ENCODE data around the gene ST6GALNAC6. TPM values are rescaled to one million over a fixed set of nuclear protein-coding genes. Genes with fewer than 3 reads are reported as not detected.

ST6GALNAC6 gene
- total and polyA plus RNA-seq, 2 donors (not counting 1 experiment from before 2014, with no cell fraction given), result 68.0 to 126 TPM

DNA sequence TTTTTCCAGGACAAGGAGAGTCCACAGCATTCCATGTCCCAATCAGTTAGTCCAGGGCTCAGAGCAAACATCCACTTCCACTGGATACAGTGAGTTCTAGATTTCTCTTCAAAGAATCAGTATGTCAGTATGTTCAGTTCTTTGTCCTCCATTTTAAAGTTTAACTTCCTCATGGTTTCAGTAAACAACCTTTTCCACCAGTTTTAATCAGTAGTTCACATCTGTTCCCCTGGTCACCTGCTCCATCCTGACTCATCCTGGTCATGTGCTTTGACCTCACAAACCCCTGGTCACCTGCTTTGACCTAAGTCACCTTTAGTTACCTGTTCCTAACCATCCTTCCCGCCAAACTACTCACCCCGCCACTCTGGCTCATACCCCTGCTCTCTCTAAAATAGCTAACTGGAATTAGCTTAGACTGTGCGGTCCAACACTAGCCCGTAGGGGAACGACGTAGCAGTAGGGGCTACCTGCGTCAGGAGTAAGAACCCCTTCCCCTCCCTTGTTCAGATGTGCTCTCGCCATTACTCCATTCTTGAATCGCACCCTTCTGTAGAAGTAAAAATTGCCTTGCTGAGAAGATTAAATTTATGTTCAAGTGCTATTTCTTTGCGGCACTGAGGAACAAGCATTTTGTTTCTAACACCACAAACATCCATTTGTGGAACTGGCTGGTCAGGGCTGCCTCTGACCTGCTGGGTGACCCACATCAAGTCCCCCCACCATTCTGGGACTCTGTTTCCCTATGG is 50.5 kb downstream of the ST6GALNAC6 start:
- no peaks in the 10 kb centered on the region for H4K20me1 ChIP-seq (ENCODE audit: control insufficient read depth, insufficient read depth, low read length, poor library complexity, severe bottlenecking)
- no peak overlapping the region for H3K27ac Mint-ChIP-seq
- TF ChIP-seq, protein P1, sequence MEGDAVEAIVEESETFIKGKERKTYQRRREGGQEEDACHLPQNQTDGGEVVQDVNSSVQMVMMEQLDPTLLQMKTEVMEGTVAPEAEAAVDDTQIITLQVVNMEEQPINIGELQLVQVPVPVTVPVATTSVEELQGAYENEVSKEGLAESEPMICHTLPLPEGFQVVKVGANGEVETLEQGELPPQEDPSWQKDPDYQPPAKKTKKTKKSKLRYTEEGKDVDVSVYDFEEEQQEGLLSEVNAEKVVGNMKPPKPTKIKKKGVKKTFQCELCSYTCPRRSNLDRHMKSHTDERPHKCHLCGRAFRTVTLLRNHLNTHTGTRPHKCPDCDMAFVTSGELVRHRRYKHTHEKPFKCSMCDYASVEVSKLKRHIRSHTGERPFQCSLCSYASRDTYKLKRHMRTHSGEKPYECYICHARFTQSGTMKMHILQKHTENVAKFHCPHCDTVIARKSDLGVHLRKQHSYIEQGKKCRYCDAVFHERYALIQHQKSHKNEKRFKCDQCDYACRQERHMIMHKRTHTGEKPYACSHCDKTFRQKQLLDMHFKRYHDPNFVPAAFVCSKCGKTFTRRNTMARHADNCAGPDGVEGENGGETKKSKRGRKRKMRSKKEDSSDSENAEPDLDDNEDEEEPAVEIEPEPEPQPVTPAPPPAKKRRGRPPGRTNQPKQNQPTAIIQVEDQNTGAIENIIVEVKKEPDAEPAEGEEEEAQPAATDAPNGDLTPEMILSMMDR (IDR thresholded peaks at IDR 0.05), result no peak
- TF ChIP-seq EZH2 (IDR thresholded peaks at IDR 0.05; ENCODE audit: borderline replicate concordance, insufficient read depth, low read depth, low read length, poor library complexity, severe bottlenecking), result no peak
- peaks cover 12% of the 10 kb centered on the region for H3K79me2 ChIP-seq (ENCODE audit: control insufficient read depth, insufficient read depth, low read length)
- intact Hi-C loops (cut with micrococcal nuclease), result no loop called here
- ATAC-seq (ENCODE audit: low read depth) (no peak), DNase-seq (no peak)
- peaks cover 19% of the 10 kb centered on the region for H3K4me1 Mint-ChIP-seq
- H3K4me2 ChIP-seq (replicated peaks; ENCODE audit: low read depth, low read length, poor library complexity, severe bottlenecking), result no peak overlapping the region
- no peak overlapping the region for H3K9ac ChIP-seq (ENCODE audit: low read length)
- 100% methylated on average over 6 of the region's 10 CpGs for WGBS (ENCODE audit: insufficient coverage)
- peaks cover 14 to 19% of the 10 kb centered on the region in 2 donors for H3K4me1 ChIP-seq (ENCODE audit: control insufficient read depth in 2 of 2, insufficient read depth in 2 of 2, low read length in 2 of 2)
- H3K4me3 Mint-ChIP-seq, result no peak overlapping the region
- H3K27me3 Mint-ChIP-seq, result no peaks in the 10 kb centered on the region
- no peak overlapping the region for H2AFZ ChIP-seq (ENCODE audit: insufficient read depth, low read depth, low read length, poor library complexity, severe bottlenecking)
- no peak overlapping the region for H3K4me3 ChIP-seq (ENCODE audit: control extremely low read depth in 1 of 5, extremely low read depth in 1 of 5, insufficient read depth in 1 of 5, low read depth in 2 of 5, low read length in 4 of 5)
- no peaks in the 10 kb centered on the region for H3K27me3 ChIP-seq (replicated peaks in 1 of 4; ENCODE audit: control extremely low read depth in 1 of 4, control insufficient read depth in 3 of 4, insufficient read depth in 4 of 4, low read length in 3 of 4)
- ChIA-PET CTCF (no interaction called here), POLR2A (no interaction called here)
- no peak overlapping the region for H3K27ac ChIP-seq (ENCODE audit: low read length in 2 of 2)
- H3K36me3 ChIP-seq (replicated peaks in 1 of 2; ENCODE audit: control extremely low read depth in 1 of 2, control insufficient read depth in 1 of 2, extremely low read depth in 1 of 2, insufficient read depth in 2 of 2, low read length in 1 of 2), result no peaks in the 10 kb centered on the region
- peaks cover 10% of the 10 kb centered on the region for H3K9me3 Mint-ChIP-seq (ENCODE audit: insufficient read depth)
- H3K9me3 ChIP-seq (ENCODE audit: control extremely low read depth in 1 of 3, control insufficient read depth in 2 of 3, insufficient read depth in 1 of 3, low read length in 2 of 3), result peaks cover 0 to 26% (median 11%) of the 10 kb centered on the region in 3 donors

All from B cell (primary cell).